Fibroblast of skin of back (primary cell): Measurements from ENCODE around the gene TAP2.
A peak's percentile ranks its signal among the peaks of the same experiment; 100 is the strongest.
"Not testable (repeated sequence)": the region's sequence is repeated elsewhere in the genome, so short reads cannot be mapped to it uniquely, and the experiment has no call there.

Source experiments
- DNase-seq: peaks from one replicate; pipeline ENCODE4 v3.0.0-alpha.2; 2013

Gene TAP2

DNA sequence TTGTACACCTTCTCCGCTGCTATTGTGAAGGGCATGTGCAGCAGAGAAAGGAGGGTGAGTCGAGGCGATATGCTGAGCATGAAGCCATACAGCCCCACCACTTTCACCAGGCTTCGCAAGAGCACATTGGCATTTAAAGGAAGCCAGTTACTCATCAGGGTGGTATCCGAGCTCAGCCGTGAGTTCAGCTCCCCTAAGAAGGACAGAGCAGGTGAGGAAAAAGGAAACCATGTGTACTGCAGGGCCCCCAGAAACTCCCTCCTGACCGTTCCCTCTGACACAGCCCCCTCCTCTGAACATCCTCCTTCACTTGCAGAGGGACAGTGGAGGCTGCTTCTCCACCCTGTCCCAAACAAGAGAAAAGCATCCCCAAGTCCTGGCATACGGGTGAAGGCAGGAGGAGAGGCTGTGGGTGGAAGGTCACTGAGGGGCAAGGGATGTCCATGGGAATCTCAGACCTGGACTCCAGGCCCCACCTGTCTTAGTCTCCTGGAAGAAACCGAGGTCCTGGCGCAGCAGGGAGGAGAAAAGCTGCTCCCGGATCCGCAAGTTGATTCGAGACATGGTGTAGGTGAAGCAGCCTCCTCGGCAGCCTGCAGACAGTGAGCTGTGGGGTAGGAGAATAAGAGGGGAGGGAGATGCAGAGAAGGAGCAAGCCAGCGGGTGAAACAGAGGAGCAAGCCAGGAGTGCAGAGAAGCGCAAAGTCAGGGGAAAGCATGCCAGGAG is 3.2 kb downstream of the TAP2 start:
- DNase-seq = no peak

DNA sequence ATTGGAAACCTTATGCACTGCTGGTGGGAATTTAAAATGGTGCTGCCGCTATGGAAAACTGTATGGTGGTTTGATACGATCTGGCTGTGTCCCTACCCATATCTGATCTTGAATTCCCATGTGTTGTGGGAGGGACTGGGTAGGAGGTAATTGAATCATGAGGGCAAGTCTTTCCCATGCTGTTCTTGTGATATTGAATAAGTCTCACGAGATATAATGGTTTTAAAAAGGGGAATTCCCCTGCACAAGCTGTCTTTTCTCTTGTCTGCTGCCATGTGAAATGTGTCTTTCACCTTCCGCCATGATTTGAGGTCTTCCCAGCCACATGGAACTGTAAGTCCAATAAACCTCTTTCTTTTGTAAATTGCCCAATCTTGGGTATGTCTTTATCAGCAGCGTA is 4.9 kb downstream of the TAP2 start:
- DNase-seq = no peak

DNA sequence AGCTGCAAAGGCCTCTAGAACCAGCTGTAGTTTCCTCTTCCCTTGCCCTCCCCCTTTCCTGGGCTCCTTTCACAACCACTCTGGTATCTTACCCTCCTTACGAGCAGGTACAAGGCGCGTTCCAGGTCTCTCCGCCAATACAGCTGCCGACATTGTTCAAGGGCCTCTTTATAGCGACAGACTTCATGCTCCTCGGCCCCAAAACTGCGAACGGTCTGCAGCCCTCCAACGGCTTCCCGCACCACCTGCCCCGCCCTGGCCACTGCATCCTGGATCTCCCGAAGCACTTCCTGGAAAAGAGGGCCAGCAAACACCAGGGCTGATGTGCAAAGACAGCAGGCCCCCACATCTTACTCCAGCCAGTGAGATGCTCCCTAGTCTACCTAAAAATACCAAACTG is 6.0 kb downstream of the TAP2 start:
- no peak for DNase-seq

DNA sequence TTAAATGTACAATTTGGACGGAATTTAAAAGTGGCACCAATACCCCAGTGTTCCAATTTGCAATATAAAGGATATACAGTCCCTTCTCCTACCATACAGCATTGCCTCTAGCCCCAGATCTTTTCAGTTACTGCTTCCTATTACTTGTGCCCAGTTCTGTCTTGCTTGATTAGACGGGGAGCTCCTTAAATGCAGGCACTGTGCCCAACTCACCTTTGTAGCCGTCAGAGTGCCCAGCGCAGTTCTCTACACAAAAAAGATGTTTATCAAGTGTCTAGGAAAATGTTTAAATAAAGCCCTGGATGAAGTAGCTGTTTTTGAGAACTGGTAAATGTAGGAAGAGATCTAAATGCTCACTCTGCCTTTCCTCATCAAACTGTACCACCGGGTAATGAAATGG is 7.6 kb downstream of the TAP2 start:
- no peak for DNase-seq

DNA sequence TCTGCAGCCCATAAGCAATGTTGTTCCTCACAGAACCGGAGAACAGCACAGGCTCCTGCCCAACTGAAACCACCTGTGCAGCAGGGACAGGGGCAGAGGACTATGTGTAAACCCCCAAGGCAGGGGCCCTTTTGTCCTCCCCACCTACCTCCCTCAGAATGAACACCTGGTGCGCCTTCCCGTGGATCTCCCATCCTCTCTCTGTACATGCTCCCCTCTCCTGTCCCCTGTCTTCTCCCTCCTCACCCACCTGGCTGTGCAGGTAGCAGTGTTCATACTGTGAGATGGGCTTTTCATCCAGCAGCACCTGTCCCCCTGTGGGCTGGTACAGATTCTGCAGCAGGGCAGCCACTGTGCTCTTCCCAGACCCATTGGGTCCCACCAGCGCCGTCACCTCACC is 8.5 kb downstream of the TAP2 start:
- DNase-seq = no peak

DNA sequence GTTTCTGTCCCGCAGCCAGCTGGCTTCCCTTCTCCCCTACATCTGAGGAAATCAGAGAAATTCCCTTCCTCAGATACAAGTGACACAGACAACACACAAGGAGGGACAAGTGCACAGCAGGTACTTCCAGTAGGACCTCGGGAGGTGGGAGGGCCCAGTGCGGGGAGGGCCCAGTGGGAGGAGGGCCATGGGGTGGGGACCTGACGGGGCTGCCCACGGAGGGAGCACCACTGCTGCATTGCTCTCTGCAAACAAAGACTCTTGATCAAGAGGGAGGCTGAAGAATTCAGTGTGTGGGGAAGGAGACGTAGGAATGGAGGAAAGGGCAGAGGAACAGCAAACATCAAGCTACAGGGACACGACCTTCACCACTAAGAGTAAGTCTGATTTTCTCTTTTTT is 9.0 kb downstream of the TAP2 start:
- no peak for DNase-seq

DNA sequence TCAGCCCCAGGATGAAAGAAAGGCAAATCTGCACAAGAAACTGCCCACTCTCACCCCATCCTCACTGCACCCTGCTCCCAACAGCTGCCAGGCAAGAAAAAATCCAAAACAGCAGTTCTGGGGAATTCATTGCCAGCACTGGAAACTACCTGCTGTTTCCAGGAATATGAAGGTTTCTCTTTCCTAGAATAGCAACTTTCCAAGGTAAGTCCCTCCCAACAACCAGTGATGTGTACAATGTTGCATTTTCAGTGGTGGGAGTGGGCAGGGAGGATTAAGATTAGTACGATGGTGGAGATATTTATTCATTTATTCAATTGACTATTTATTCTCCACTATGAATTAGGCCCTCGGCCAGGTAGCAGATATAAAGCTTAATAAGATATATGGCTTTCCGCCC is 11.5 kb downstream of the TAP2 start:
- DNase-seq = no peak

DNA sequence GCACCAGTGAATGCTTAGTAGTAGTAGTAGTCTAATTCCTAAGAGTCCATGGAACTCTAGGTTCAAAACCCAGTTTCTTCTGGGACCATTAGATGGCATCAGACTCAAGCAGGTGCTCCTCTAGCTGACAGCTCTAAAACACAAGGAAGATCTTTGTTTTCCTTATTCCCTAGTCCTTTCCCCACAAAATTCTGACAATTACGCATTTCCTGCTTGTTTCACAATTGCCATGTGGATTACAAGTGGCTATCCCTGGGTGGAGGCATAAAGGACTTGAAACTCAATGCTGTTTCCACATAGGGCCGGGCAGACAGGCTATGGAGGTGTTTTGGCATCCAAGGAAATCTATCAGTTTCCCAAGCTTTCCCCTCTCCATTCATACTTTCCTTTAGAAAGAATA is 12.6 kb downstream of the TAP2 start:
- DNase-seq = peak; percentile 44

DNA sequence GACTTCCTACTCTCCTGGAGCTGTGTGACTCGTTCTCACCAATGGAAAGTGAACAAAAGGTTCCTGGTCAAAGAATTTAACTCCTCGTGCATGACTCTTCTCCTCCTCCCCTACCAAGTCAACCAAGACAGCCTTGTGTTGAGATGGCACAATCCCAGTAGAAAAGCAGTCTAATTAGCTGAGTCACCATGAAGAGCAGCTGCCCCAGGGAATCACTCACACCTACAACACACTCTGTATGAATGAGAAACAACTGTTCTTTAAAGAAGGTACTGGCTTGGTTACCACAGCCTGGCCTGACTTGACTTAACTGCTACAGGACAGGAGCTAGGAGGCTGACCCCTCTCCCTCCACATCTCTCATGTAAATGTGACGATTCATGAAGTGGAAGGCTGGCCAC is 18.8 kb downstream of the TAP2 start:
- DNase-seq = peak; percentile 62

DNA sequence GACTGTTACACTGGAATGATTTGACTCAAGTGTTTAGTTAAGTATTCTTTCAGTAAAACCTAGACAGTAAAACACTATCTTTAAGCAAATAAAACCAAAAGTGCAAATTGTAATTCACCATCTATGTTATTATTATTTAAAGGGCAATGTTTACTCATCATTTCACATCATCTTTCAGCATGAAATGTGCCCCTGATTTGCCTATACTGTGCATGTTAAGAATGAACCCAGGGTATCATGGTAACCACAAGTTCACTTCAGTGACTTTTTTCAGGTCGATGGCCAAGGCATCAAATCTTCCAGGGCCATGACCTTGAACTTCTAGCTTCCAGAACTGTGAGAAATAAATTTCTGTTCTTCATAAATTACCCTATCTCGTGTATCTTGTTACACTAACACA is 19.7 kb downstream of the TAP2 start:
- no peak for DNase-seq

DNA sequence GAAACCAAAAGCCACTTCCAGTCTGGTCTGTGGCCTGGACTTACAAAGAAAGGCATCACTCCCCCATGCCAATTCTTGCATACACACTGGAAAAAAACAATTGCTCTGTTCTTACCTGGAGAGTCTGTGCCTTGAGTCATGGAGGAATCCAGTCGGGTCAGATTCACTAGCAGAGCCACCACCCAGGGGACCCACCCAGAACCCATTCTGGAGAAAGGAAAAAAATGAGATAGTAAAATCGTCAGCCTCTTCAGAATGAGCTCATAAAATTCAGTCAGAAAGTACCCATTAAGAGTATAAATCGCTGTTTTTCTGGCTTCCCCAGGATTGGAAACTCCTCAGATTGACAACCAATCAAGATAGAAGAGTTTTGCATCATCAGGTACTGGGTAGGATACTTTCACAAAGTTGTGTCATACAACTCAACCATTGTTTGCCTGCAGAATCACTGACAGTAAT is 21.8 kb downstream of the TAP2 start, which contains the start of gene HLA-DOB:
Gene HLA-DOB (minus strand): TSS at position 257 of the 459 bp plus-strand sequence. CDS start 51 bp downstream, at position 206.
- DNase-seq = no peak

DNA sequence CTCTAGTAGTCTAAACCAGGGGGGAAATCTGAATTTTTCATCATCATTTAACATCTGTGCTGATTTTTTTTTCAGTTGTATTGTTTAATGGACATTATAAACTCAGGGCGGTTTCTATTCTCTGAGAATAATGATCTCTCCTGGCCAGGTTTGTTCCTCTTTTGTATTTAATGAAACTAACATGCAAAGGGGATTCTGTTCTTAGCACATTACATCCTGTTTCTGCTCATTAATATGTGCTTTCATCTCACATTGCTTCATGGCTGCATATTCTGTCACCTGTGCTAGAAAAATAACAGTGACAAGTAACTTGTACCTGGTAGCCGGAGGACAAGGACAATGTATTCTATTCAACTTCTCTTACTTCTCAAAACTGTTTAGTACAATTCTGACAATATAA is 22.5 kb downstream of the TAP2 start:
- no peak for DNase-seq

DNA sequence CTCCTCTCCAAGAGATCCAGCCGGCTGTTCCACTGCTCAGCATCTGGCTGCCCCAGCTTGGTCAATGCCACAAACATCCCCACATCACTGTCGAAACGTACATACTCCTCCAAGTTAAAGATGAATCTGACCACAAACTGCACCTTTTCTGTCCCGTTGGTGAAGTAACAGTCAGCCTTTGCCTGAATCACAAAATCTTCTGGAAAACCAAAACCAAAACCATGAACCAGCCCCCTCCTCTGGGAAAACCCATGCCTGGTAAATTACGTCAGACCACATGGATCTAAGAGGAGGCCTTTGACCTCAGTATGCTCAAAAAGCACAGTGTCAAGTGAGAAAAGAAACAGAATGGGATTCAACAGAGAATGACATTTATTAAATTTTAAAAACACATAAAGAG is 23.4 kb downstream of the TAP2 start:
- peak; percentile 22 for DNase-seq

DNA sequence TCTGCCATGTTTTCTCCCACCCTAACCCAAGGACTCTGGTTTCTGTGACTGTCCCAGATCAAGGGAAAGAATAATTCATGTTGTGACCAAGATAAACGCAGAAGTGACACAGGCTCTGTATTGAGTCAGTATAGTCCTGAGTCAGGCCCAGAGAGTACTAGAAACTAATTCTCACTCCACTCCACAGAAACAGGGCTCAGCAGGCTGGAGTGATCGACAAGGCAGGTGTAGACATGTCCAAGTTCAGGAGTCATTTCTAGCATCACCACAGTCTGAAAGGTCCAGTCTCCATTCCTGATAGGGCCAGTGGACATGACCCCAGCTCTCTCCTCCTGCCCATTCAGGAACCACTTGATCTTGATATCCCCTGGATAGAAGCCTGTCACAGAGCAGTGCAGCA is 24.4 kb downstream of the TAP2 start:
- DNase-seq = no peak

DNA sequence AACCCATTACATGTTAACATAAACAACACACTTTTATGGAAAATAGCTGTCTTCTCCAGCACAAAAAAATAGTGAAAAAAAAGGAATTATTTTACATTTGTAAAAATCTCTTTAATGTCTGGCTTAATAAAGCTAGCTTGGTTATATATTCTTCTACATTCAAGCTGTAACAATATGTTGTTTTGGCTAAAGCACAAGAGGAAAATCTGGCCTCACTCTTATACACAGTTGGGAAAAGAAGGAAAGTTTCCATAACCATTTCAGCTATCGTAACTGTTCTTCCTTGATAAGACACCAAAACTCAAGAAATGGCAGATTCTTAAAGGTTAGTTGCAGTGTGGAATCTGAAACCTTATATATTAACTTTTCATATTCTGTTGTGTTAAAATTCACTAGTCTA is 29.4 kb downstream of the TAP2 start:
- DNase-seq = no peak

DNA sequence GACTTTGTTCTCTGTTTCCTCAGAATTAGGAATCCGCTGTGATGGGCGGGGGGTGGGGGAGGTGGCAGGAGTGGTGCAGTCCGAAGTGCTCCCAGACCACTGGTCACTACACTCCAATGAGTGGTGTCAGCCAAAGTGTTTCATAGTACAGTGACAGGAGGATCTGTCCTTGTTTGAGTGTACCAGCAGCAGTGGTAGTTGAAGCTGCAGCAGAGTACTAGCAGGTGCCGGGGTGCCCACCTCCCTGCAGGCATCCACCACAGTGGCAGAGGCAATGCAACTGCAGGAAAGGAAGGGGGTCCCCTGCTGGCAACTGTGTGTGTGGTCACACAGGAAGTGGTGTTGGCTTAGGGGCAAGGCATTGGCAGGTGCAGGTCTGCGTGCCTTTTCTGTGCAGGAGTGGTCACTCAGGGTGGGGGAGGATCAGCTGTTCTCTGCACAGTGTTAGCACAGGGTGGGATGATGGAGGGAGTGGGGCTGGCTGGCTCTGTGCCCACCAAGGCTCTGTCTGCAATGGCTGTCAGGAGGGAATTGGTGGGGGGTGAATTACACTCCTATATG is 31.4 kb downstream of the TAP2 start:
- DNase-seq = no peak

DNA sequence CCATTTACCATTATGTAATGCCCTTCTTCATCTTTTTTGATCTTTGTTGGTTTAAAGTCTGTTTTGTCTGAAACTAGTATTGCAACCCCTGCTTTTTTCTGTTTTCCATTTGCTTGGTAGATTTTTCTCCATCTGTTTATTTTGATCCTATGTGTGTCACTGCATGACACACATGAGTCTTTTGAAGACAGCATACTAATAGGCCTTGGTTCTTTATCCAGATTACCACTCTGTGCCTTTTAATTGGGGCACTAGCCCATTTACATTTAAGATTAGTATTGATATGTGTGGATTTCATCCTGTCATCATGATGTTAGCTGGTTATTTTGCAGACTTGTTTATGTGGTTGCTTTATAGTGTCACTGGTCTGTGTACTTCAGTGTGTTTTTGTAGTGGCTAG is 33.1 kb downstream of the TAP2 start:
- DNase-seq = not testable (repeated sequence)

DNA sequence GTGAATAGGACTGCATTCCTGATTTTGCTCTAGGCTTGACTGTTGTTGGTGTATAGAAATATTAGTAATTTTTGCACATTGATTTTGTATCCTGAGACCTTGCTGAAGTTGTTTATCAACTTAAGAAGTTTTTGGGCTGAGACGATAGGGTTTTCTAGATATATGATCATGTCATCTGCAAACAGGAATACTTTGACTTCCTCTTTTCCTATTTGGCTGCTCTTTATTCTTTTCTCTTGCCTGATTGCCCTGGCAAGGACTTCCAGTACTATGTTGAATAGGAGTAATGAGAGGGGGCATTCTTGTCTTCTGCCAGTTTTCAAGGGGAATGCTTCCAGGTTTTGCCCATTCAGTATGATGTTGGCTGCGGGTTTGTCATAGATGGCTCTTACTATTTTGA is 35.1 kb downstream of the TAP2 start:
- DNase-seq = no peak

DNA sequence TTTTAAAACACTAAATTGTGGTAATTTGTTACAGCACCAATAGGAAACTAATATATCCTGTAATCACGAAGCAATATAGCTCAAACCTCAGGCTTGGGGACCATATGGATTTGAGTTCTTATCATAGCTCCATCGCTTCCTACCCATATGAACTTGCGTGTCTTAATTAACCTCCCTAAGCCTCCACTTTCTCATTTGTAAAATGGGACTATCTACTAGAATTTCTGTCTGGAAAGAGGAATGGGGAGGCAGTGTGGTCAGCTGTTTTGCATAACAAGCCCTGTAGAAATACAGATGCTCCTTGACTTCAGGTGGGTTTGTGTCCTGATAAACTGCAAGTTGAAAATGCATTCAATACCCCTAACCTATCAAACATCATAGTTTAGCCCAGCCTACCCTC is 38.8 kb downstream of the TAP2 start:
- DNase-seq = no peak

DNA sequence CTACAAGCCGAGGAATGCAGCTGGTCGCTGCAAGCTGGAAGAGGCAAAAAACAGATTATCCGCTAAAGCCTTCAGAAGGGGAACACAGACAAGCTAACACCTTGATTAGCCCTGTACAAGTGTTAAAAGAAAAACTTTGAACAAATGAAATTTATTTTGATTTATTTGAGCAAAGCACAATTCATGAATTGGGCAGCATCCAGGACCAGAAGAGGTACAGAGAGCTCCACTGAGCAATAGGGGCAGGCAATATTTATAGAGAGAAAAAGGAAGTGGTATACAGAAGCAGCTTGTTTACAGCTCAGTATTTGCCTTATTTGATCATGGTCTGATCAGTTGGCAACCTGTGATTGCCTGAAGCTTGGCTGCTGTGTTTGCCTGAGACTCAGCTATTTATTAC is 39.4 kb downstream of the TAP2 start:
- DNase-seq = no peak

DNA sequence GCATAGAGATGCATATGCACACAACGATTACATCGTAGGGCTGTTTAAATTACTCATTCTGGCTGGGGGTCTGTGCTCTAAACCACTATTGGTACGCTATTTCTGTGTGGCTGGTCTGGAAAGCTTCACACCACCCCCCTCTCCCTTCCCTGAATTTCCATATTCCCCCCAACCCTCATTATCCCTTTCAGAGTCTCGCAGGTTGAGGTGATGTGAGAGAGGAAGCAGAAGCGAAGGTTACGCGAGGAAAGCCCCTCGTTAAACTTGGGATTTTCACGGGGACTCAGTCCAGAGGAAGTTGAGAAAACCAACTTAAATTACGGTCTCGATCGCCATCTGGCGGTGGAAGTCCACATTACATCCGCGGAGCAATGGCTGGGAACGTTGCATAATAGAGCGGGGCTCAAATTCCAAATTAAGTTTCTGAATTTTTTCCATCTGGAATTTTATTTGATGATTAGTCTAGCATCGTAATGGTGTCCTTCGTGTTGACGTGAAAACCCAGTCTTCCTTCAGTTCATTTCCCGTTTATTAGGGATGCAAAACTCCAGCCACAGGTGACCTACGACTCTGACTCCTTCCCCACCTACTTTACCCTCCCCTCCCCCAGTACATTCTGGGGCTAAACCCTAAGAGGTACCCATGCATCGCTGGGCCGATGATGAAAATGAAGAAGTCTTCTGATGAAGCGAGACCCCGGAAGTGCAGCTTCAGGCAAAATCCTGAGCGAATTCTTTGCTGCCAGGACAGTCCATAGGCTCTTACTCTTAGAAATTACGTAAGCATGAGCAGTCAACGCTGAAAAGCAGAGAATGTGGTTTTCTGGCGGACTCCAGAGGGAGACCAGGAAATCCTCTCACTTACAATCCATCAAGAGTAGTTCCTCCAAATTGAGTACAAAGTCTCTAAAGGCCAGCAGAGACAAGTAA is 41.4 kb downstream of the TAP2 start:
- DNase-seq = peak; percentile 54

DNA sequence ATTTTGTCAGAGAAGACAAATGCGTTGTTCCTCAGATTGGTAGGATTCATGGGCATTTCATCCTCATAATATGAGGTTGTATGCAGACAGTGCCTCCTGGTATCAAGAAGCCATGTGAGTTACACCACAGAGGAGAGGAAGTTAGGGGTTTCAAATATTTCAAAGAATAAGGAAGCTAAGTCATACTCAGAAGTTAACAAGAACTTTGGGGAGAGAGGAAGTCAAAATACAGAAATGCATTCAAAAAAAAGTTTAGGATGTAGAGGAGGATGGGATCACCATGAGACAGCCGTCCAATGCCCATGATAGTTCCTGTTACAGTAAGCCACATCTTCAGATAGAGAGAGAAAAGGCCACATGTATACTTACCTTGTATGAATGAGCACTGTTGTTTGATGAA is 44.0 kb downstream of the TAP2 start:
- no peak for DNase-seq

DNA sequence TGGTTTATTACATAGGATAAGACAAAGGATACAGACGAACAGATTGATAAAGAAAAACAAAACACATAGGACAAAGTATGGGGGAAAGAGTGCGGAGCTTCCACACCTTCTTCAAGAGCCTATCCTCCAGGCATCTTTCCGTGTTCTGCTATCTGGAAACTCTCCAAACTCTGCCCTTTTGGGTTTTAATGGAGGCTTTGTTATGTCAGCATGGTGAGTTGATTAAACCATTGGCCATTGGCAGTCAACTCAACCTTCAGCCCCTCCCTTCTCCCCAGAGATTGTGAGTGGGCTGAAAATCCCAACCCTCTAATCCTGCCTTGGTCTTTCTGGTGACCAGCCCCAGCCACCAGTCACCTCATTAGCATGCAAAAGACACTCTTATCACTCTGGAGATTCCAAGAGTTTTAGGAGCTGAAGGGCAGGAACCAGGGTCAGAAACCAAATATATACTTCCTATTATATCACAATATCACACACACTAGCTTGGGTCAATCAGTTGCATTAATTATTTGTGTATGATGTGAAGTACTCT is 45.6 kb downstream of the TAP2 start:
- no peak for DNase-seq
